DOHH2 (cell line): ENCODE data around the gene SCYGR2.

Experiments used
- EZH2phosphoT487 ChIP-seq: fragments of 200-600 bp; sonication (generic); IDR thresholded peaks from 2 replicates; pipeline ENCODE4 v1.6.1; 2017; ENCODE audit warnings: borderline replicate concordance, mild to moderate bottlenecking, antibody characterized with exemption, low read length, moderate library complexity, mixed read lengths
- TF ChIP-seq, protein P1 (sequence below): fragments of 200-600 bp; sonication (generic); IDR thresholded peaks from one replicate; pipeline ENCODE4 v1.5.1; 2014; ENCODE audit warnings: antibody characterized with exemption, mild to moderate bottlenecking, low read depth, low read length; ENCODE audit not compliant: poor library complexity, severe bottlenecking

DNA sequence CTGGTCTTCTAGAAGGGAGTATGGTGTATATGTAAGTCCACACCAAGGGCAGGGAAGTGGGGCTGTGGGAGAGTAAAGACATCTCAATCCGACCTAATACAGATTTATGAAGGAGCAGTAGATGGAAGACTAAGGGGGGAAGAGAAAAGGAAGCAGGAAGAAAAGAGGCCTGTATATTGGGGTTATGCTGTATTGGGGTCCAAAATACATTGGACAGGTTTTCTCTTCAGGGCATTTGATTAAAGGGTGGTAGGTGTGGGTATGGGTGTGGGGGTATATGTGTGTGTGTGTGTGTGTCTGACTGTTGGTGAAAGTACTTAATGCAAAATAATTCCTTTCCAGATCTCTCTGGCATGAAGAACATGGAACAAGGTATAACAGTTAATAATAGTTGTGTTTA is 33.6 kb upstream of the SCYGR2 start:
- TF ChIP-seq, protein P1, sequence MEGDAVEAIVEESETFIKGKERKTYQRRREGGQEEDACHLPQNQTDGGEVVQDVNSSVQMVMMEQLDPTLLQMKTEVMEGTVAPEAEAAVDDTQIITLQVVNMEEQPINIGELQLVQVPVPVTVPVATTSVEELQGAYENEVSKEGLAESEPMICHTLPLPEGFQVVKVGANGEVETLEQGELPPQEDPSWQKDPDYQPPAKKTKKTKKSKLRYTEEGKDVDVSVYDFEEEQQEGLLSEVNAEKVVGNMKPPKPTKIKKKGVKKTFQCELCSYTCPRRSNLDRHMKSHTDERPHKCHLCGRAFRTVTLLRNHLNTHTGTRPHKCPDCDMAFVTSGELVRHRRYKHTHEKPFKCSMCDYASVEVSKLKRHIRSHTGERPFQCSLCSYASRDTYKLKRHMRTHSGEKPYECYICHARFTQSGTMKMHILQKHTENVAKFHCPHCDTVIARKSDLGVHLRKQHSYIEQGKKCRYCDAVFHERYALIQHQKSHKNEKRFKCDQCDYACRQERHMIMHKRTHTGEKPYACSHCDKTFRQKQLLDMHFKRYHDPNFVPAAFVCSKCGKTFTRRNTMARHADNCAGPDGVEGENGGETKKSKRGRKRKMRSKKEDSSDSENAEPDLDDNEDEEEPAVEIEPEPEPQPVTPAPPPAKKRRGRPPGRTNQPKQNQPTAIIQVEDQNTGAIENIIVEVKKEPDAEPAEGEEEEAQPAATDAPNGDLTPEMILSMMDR: no peak
- no peak for TF ChIP-seq EZH2phosphoT487
